Neural progenitor cell (in vitro differentiated cells): ENCODE measurements around the gene UROS. TPM values are rescaled to one million over a fixed set of nuclear protein-coding genes. Genes with fewer than 3 reads are reported as not detected.

Experiments used
- DNase-seq: peaks from one replicate; pipeline ENCODE4 v3.0.0-alpha.2; 2016; ENCODE audit warnings: low spot score
- H2AFZ ChIP-seq: fragments of 200-600 bp; sonication (generic); replicated peaks from 2 replicates; pipeline ENCODE4 v1.6.1; 2016; ENCODE audit warnings: antibody characterized with exemption
- H3F3A ChIP-seq: fragments of 200-600 bp; sonication (generic); 2 replicates; pipeline ENCODE4 v1.6.1; 2016; ENCODE audit warnings: antibody characterized with exemption, low read depth
- H3K27ac ChIP-seq: fragments of 200-600 bp; sonication (generic); 2 replicates; pipeline ENCODE4 v1.5.1; 2016; ENCODE audit warnings: mild to moderate bottlenecking
- H3K27me3 ChIP-seq: fragments of 200-600 bp; sonication (generic); 2 replicates; pipeline ENCODE4 v1.6.1; 2016; ENCODE audit warnings: mild to moderate bottlenecking, moderate library complexity
- H3K36me3 ChIP-seq: fragments of 200-600 bp; sonication (generic); 2 replicates; pipeline ENCODE4 v1.5.1; 2016
- H3K4me1 ChIP-seq: fragments of 200-600 bp; sonication (generic); 2 replicates; pipeline ENCODE4 v1.6.1; 2016; ENCODE audit warnings: mixed run types
- H3K4me2 ChIP-seq: fragments of 200-600 bp; sonication (generic); 2 replicates; pipeline ENCODE4 v1.6.1; 2016
- H3K4me3 ChIP-seq: fragments of 200-600 bp; sonication (generic); 2 replicates; pipeline ENCODE4 v1.5.1; 2016
- H3K79me2 ChIP-seq: fragments of 200-600 bp; sonication (generic); 2 replicates; pipeline ENCODE4 v1.6.1; 2016; ENCODE audit warnings: low read depth
- H3K9ac ChIP-seq: fragments of 200-600 bp; sonication (generic); 2 replicates; pipeline ENCODE4 v1.6.1; 2016
- H3K9me3 ChIP-seq: fragments of 200-600 bp; sonication (generic); 2 replicates; pipeline ENCODE4 v1.5.1; 2016; ENCODE audit warnings: low read depth
- H4K20me1 ChIP-seq: fragments of 200-600 bp; sonication (generic); 2 replicates; pipeline ENCODE4 v1.6.1; 2016; ENCODE audit warnings: low read depth
- H3K27ac Mint-ChIP-seq: 3 replicates; pipeline ENCODE4 v1.8.0; 2021; ENCODE audit warnings: mixed read lengths
- H3K27me3 Mint-ChIP-seq: 2 replicates; pipeline ENCODE4 v1.8.0; 2022; ENCODE audit warnings: low read depth, mild to moderate bottlenecking, inconsistent platforms, moderate library complexity, mixed read lengths; ENCODE audit not compliant: insufficient read depth
- H3K36me3 Mint-ChIP-seq: 3 replicates; pipeline ENCODE4 v1.8.0; 2021; ENCODE audit warnings: mixed read lengths
- H3K4me1 Mint-ChIP-seq: 3 replicates; pipeline ENCODE4 v1.8.0; 2021; ENCODE audit warnings: mixed read lengths
- H3K4me3 Mint-ChIP-seq: 3 replicates; pipeline ENCODE4 v1.8.0; 2021; ENCODE audit warnings: mild to moderate bottlenecking, moderate library complexity, mixed read lengths
- H3K9me3 Mint-ChIP-seq: 3 replicates; pipeline ENCODE4 v1.8.0; 2020; ENCODE audit warnings: mixed read lengths
- CTCF ChIP-seq: fragments of 200-600 bp; sonication (generic); IDR thresholded peaks from 2 replicates; pipeline ENCODE4 v1.5.1; 2017; ENCODE audit warnings: antibody characterized with exemption, mild to moderate bottlenecking
- EZH2 ChIP-seq: fragments of 200-600 bp; sonication (generic); IDR thresholded peaks from 2 replicates; pipeline ENCODE4 v1.6.1; 2017; ENCODE audit warnings: antibody characterized with exemption, mild to moderate bottlenecking, moderate library complexity
- EZH2phosphoT487 ChIP-seq: fragments of 200-600 bp; sonication (generic); IDR thresholded peaks from 2 replicates; pipeline ENCODE4 v1.6.1; 2017; ENCODE audit warnings: antibody characterized with exemption
- total RNA-seq: library from RNA; depleted of rRNA; stranded (reverse); fragments of >200 nt; gene quantifications from 2 replicates; pipeline ENCODE4 v1.2.3, GENCODE V29; 2015; ENCODE audit warnings: low replicate concordance

UROS gene
- total RNA-seq, 1 donor from 2014 or later = 82.2 TPM

DNA sequence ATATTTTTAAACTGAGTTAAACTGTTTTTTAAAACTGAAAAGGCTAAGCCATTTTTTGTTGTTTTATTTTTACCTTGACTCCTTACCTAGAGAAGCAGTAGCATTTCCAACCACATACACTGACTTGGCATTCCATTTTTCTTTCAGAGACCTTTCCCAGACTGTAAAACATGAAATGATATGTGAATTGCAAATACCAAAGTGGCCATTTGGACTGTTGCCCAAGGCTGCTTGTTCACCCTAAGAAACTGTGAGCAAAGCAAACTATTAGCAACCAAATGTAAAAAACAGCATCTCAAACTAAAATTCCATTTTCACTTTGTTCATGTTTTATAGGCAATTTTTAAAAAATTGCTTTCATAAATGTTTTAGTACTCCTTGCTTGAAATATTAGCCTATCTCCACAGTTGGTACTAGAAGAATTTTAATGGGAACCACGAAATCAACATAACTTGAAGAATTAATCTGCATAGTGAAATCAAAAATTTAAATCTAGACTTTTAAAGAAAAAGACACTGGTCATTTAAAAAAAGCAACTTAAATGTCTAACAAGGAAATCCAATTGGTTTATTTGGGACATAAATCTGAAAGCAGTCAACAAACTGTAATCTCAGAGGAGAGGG is 10.8 kb downstream of the UROS start:
- H3K27me3 ChIP-seq = no peaks in the 10 kb centered on the region
- H3K9me3 ChIP-seq = no peaks in the 10 kb centered on the region
- Mint-ChIP-seq H3K27me3 (no peaks in the 10 kb centered on the region), H3K36me3 (peaks cover 12% of the 10 kb centered on the region), H3K4me3 (no peak overlapping the region), H3K27ac (no peak overlapping the region), H3K9me3 (no peaks in the 10 kb centered on the region), H3K4me1 (peaks cover 11% of the 10 kb centered on the region)
- no peaks in the 10 kb centered on the region for H3K79me2 ChIP-seq
- H3K4me3 ChIP-seq = no peak overlapping the region
- no peaks in the 10 kb centered on the region for H4K20me1 ChIP-seq
- TF ChIP-seq CTCF (no peak), EZH2phosphoT487 (no peak), EZH2 (no peak)
- no peak overlapping the region for H3K27ac ChIP-seq
- H3K4me1 ChIP-seq = no peaks in the 10 kb centered on the region
- no peak overlapping the region for H3K4me2 ChIP-seq
- no peaks in the 10 kb centered on the region for H3K36me3 ChIP-seq
- no peak overlapping the region for H3K9ac ChIP-seq
- DNase-seq = no peak
- H3F3A ChIP-seq = no peaks in the 10 kb centered on the region
- H2AFZ ChIP-seq = no peak overlapping the region

DNA sequence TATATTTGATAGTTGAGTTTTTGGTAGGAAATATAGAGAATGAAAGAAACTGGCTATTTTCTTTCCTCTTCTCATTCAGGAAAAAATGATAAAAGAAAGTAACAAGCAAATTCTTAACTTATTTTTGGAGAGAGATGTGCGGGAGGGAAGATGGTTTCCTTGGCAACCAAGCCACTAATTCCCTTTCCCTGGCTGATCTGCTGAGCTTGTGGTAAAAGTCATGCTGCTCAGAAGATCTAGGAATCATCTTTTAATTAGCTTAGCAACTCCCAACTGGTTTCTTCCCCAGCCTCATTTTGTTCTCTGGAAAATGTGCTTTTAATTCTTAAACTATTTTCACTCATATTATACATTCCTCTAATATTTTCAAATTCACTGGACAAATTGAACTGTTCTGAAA is 11.8 kb downstream of the UROS start:
- TF ChIP-seq CTCF = no peak
- TF ChIP-seq EZH2phosphoT487 = no peak
- TF ChIP-seq EZH2 = no peak
- no peak overlapping the region for H3K4me3 Mint-ChIP-seq
- H2AFZ ChIP-seq = no peak overlapping the region
- no peaks in the 10 kb centered on the region for H3K27me3 ChIP-seq
- H3K36me3 ChIP-seq = no peaks in the 10 kb centered on the region
- H3F3A ChIP-seq = no peaks in the 10 kb centered on the region
- H3K36me3 Mint-ChIP-seq = peaks cover 12% of the 10 kb centered on the region
- no peaks in the 10 kb centered on the region for H3K9me3 Mint-ChIP-seq
- no peak overlapping the region for H3K9ac ChIP-seq
- H3K4me3 ChIP-seq = no peak overlapping the region
- H3K4me1 ChIP-seq = no peaks in the 10 kb centered on the region
- peaks cover 11% of the 10 kb centered on the region for H3K4me1 Mint-ChIP-seq
- no peak overlapping the region for H3K27ac Mint-ChIP-seq
- no peaks in the 10 kb centered on the region for H4K20me1 ChIP-seq
- H3K4me2 ChIP-seq = no peak overlapping the region
- no peaks in the 10 kb centered on the region for H3K79me2 ChIP-seq
- H3K9me3 ChIP-seq = no peaks in the 10 kb centered on the region
- no peak overlapping the region for H3K27ac ChIP-seq
- H3K27me3 Mint-ChIP-seq = no peaks in the 10 kb centered on the region
- no peak for DNase-seq

DNA sequence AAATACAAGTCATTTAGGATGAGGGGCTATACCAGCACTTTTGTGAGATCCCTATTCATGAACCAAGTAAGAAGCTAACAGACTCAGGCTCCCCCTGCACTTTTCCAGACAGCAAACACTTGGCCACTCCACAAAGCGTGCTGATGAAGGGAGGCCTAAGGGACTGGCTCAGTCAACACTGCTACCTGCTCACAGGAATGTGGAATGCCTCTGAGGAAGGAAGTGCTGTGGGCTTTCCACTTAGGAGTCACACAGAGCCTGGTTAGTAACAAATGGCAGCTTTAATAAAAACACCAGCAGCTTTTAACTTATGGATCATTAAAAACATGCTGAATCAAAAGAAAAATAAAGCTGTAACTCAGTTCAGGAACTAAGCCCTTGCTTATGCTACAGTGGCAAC is 15.0 kb downstream of the UROS start:
- Histone ChIP-seq H3K27ac (no peak overlapping the region), H3K4me2 (no peak overlapping the region), H3K27me3 (no peaks in the 10 kb centered on the region), H4K20me1 (no peaks in the 10 kb centered on the region), H3F3A (no peaks in the 10 kb centered on the region), H3K36me3 (no peaks in the 10 kb centered on the region), H2AFZ (no peak overlapping the region), H3K79me2 (no peaks in the 10 kb centered on the region), H3K9ac (no peak overlapping the region), H3K4me3 (no peak overlapping the region), H3K9me3 (no peaks in the 10 kb centered on the region), H3K4me1 (no peaks in the 10 kb centered on the region)
- no peaks in the 10 kb centered on the region for H3K27me3 Mint-ChIP-seq
- H3K36me3 Mint-ChIP-seq = peaks cover 13% of the 10 kb centered on the region
- no peak for DNase-seq
- no peak overlapping the region for H3K4me3 Mint-ChIP-seq
- no peak for TF ChIP-seq EZH2
- no peak for TF ChIP-seq CTCF
- no peak for TF ChIP-seq EZH2phosphoT487
- peaks cover 11% of the 10 kb centered on the region for H3K4me1 Mint-ChIP-seq
- no peak overlapping the region for H3K27ac Mint-ChIP-seq
- no peaks in the 10 kb centered on the region for H3K9me3 Mint-ChIP-seq
